GM10266 (cell line): ENCODE data around the gene EFCAB13.

Source experiments
- DNase-seq: peaks from one replicate; pipeline ENCODE4 v3.0.0; 2012; ENCODE audit errors: extremely low spot score
- TF ChIP-seq, protein P1 (sequence below): IDR thresholded peaks from 2 replicates; pipeline ENCODE4 v1.5.1; 2012; ENCODE audit warnings: mild to moderate bottlenecking, low read depth; ENCODE audit not compliant: control insufficient read depth, insufficient read depth; ENCODE audit errors: missing control alignments

The EFCAB13 gene

DNA sequence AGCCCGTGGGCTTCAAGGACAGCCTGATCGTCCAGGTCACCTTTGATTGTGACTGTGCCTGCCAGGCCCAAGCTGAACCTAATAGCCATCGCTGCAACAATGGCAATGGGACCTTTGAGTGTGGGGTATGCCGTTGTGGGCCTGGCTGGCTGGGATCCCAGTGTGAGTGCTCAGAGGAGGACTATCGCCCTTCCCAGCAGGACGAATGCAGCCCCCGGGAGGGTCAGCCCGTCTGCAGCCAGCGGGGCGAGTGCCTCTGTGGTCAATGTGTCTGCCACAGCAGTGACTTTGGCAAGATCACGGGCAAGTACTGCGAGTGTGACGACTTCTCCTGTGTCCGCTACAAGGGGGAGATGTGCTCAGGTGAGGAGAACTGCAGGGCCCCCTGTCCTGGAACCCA lies 31.5 kb upstream of the EFCAB13 start:
- no peak for DNase-seq
- TF ChIP-seq, protein P1, sequence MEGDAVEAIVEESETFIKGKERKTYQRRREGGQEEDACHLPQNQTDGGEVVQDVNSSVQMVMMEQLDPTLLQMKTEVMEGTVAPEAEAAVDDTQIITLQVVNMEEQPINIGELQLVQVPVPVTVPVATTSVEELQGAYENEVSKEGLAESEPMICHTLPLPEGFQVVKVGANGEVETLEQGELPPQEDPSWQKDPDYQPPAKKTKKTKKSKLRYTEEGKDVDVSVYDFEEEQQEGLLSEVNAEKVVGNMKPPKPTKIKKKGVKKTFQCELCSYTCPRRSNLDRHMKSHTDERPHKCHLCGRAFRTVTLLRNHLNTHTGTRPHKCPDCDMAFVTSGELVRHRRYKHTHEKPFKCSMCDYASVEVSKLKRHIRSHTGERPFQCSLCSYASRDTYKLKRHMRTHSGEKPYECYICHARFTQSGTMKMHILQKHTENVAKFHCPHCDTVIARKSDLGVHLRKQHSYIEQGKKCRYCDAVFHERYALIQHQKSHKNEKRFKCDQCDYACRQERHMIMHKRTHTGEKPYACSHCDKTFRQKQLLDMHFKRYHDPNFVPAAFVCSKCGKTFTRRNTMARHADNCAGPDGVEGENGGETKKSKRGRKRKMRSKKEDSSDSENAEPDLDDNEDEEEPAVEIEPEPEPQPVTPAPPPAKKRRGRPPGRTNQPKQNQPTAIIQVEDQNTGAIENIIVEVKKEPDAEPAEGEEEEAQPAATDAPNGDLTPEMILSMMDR: no peak

DNA sequence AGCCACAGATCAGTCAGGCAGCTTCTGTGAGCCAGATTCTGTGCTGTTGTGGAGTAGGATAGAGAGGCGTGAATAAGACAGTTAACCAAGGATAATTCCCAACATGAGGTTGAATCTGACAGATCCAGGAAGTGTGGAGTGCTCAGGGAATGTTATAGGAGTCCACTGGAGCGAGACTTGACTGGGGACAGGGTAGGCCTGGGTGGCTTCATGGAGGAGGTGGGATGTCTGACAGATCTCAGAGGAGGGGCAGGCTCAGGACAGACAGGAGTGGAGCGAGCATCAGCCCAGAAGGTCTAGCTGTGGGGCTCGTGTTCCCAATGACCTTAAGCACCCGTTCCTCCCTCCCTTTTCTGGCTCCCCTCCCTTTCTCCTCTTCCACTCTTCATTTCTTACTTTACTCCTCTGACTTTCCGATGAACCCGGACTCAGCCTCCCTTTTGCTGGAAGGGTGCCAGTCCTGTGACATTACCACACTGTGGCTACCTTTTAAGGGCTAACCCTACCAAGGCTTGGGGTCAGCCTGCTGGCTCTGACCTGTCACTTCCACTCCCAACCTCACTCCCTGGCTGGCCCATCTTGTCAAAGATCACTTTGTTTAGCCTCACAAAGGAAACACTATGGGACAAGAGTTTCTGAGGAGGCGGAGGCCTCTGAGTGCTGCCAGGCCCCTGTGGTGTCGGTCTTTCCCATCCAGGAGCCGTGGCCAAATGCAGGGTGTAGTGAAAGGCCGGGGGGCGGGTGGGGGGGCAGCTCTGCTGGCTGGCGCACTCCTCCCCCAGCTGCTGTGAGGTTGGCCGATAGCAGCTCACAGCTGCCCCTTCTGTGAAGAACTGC lies 28.5 kb upstream of the EFCAB13 start:
- TF ChIP-seq, protein P1: no peak
- no peak for DNase-seq

DNA sequence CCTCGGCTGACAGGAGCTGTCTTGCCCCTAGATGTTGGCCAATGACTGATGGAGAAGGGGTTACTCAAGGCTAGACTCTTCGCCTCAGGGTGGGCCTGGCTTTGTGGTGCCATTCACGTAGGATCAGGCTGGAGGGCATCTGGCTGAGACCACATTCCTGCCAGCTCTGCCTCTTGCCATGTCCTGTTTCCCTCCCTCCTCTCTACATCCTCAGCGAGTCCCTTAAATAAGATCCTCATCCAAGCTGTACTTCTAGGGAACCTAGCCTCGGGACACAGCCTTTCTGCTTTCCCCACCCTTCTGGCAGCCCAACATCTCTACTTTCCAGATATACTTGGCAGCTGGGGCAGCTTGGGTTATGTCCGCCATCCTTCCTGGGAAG lies 27.9 kb upstream of the EFCAB13 start:
- DNase-seq: no peak
- TF ChIP-seq, protein P1: no peak

DNA sequence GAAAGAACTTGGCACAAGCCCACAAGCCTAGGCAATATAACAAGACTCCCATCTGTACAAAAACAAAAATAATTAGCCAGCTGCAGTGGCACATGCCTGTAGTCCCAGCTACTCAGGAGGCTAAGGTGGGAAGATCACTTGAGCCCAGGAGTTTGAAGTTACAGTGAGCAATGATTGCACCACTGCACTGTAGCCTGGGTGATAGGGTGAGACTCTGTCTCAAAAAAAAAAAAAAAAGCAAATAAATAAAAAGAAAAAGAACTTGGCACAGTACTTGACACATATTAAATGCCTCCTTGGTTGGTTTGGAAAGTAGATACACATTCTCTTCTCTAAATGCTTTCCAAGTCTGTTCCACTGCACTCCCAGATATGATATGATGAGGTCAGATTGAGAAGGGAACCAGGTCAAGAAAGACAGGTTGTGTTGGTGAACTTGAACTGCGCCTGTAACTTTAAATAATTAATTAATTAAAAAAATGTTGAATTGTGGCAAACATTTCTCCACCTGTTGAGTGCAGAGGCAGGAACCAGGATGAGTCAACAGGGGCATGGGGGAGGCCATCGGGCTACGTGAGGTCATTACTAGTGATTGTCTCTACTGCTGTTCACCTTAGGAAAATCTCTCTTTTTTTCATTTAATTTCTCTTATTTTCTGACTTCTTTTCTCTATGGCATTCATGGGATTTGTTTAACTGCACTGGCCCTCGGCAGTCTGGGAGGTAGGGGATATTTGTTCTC lies 25.9 kb upstream of the EFCAB13 start:
- TF ChIP-seq, protein P1: no peak
- DNase-seq: no peak

DNA sequence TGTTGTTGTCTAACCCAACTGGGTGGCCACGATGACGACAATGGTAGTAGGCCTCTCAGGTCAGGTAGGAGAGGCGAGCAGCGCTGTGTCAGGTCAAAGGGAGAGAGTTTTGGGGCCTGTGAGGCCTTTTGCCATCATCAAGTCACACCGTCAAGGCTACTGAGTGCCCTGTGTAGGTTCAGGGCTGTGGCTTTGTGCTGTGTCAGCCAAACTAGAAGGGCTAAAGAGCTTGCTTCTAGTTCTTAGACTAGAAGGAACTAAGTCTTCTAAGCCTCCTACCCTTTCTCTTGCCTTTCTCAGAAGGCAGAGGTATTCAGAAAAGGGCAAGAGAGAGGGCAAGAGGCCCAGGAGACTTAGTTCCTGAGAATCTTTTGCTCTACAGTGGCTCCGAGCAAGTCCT lies 25.0 kb upstream of the EFCAB13 start:
- no peak for DNase-seq
- TF ChIP-seq, protein P1: no peak

DNA sequence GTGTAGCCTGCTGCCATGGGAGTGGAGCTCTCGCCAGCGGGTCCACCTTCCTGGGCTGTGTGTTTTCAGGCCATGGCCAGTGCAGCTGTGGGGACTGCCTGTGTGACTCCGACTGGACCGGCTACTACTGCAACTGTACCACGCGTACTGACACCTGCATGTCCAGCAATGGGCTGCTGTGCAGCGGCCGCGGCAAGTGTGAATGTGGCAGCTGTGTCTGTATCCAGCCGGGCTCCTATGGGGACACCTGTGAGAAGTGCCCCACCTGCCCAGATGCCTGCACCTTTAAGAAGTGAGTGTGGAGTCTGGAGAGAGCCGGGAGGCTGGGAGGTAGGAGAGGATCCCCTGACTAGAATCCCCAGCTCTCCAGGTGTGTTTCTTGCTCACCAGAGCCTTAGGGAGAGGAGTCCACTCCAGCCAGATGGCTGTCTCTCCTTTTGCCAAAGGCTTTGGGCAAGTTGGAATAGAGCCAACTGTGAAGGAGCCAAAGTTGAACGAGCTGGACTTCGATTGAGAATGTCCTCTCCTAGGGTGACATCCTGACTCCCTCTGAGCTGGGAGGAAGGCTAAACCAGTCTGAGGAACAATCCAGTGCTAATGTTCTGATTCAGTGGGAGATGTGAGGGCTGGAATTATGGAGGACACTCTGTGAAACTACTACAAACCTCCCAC lies 24.4 kb upstream of the EFCAB13 start:
- DNase-seq: no peak
- TF ChIP-seq, protein P1: no peak

DNA sequence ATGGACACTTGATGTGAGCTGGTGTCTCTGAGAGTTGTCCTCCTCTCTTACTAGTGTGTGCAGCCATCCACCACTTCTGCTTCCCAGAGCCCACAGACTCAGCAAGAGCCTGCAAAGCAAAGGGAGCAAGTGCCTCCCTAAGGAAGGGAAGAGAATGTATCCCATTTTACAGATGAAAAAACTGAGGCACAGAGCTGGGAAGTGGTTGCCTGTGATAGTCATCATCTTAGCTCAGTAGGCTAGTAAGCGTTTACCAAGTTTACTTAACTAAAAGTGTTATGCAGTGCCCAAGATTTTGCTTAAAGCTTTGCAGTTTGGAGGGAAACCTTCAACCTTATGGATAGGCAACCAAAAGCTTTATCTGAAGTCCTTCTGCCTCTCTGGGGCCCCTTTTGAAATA lies 23.0 kb upstream of the EFCAB13 start:
- TF ChIP-seq, protein P1: no peak

More for the DNA sequence above, 23.0 kb upstream of the EFCAB13 start:
- no peak for DNase-seq
